Gastrocnemius medialis (tissue), 4 donors: ENCODE results near the gene CFAP53. TPM values are rescaled to one million over a fixed set of nuclear protein-coding genes. Genes with fewer than 3 reads are reported as not detected.

Source experiments
- ATAC-seq, 2 donors: fragments of 150-250 bp; one replicate each; pipeline ENCODE4 v1.9.1; 2016
- DNase-seq, 2 donors: peaks; one replicate each; pipeline ENCODE4 v3.0.0-alpha.2; 2019
- H3K27ac ChIP-seq, 4 donors: fragments of 200-600 bp; sonication (generic); 1 replicate in 1 of 4; 2 replicates in 3 of 4; pipeline ENCODE4 v1.5.1; 2016 to 2018; ENCODE audit warnings: mild to moderate bottlenecking in 2 of 4, moderate library complexity in 1 of 4
- H3K27me3 ChIP-seq, 3 donors: fragments of 200-600 bp; sonication (generic) in 2 of 3; 1 replicate in 1 of 3; 2 replicates in 2 of 3; pipeline versions ENCODE4 v1.5.1 to v1.6.0; 2016 to 2019; ENCODE audit warnings: mild to moderate bottlenecking in 1 of 3, moderate library complexity in 1 of 3
- H3K36me3 ChIP-seq, 2 donors: fragments of 200-600 bp; sonication (generic) in 1 of 2; one replicate each; pipeline ENCODE4 v1.5.1; 2017 to 2018
- H3K4me1 ChIP-seq, 2 donors: fragments of 200-600 bp; sonication (generic) in 1 of 2; one replicate each; pipeline ENCODE4 v1.5.1; 2016 to 2017; ENCODE audit warnings: mild to moderate bottlenecking in 2 of 2
- H3K4me3 ChIP-seq, 4 donors: fragments of 200-600 bp; sonication (generic) in 3 of 4; 1 replicate in 1 of 4; 2 replicates in 3 of 4; pipeline ENCODE4 v1.5.1; 2016 to 2019; ENCODE audit warnings: mild to moderate bottlenecking in 2 of 4
- H3K9me3 ChIP-seq, 3 donors: fragments of 200-600 bp; sonication (generic) in 2 of 3; 1 replicate in 1 of 3; 2 replicates in 2 of 3; pipeline ENCODE4 v1.5.1; 2016 to 2019
- POLR2A ChIP-seq, 2 donors: fragments of 450-650 bp; IDR thresholded peaks; one replicate each; pipeline ENCODE4 v1.6.1; 2017; ENCODE audit warnings: antibody characterized with exemption in 2 of 2, mild to moderate bottlenecking in 2 of 2, moderate library complexity in 2 of 2
- in situ Hi-C, 4 donors: fragments of 200-750 bp; cut with MboI; loops; one replicate each; pipeline versions ENCODE4 v1.15.0 to v1.8.0; 2017; ENCODE audit warnings: low sequenced_read_pairs in 4 of 4
- intact Hi-C: fragments of 100-400 bp; cut with DNase I; formaldehyde crosslinking; loops from one replicate; pipeline ENCODE4 v1.15.1; 2023; ENCODE audit warnings: low total_unique reads
- total RNA-seq, 4 donors: library from RNA; depleted of rRNA; stranded (reverse); fragments of >200 nt; gene quantifications; one replicate each; pipeline versions ENCODE4 v1.1.0 to v1.2.3, GENCODE V29; 2016
- TF ChIP-seq, protein P1 (sequence below), 5 experiments: fragments of 450-650 bp in 3 of 5; fragments of 200-600 bp in 2 of 5; sonication (generic) in 2 of 5; IDR thresholded peaks in 4 of 5; conservative IDR thresholded peaks in 1 of 5; 1 replicate in 4 of 5; 2 replicates in 1 of 5; pipeline ENCODE4 v1.5.1; 2016 to 2019; ENCODE audit warnings: antibody characterized with exemption in 5 of 5, mild to moderate bottlenecking in 3 of 5, moderate library complexity in 3 of 5

The CFAP53 gene
- total RNA-seq, 4 donors from 2014 or later, result 1.3 to 1.4 (median 1.4) TPM; not detected in 1

DNA sequence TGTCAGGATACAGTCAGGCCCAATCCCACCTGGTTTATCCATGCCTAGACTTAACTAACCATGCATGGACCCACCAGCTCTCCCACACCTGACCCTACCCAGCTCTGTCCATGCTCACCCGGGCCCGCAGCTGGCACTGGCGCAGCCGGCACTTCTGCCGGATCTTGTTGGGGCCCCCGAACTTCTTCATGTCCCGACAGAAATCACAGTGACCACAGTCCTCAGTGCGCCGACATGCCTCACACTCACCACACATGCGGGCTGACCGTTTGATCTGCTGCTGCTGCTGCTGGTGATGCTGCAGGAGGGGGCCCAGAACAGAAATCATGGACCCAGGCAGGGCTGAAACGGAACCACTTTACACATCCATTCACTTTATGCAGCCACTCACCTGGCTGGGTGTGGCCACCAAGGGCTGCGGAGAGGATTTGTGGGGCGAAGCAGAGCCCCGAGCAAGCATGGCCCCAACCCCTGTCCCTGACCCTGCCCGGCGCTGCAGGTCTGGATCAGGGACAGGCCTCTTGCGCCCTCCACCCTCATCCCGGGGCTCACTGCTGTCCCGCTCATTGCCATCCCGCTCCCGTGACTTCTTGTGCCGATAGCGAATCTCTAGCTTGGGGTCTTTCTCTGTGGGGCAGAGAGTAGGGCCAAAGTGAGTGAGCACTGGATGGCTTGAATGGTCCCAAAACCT lies 19.5 kb upstream of the CFAP53 start:
- Histone ChIP-seq H3K27me3 (no peaks in the 10 kb centered on the region), H3K4me3 (no peak overlapping the region), H3K36me3 (peaks cover 0 to 29% of the 10 kb centered on the region in 2 donors), H3K9me3 (no peaks in the 10 kb centered on the region), H3K4me1 (peaks cover 6 to 7% of the 10 kb centered on the region in 2 donors), H3K27ac (no peak overlapping the region)
- no peak for DNase-seq
- TF ChIP-seq POLR2A (IDR thresholded peaks at IDR 0.05), result no peak
- TF ChIP-seq, protein P1, sequence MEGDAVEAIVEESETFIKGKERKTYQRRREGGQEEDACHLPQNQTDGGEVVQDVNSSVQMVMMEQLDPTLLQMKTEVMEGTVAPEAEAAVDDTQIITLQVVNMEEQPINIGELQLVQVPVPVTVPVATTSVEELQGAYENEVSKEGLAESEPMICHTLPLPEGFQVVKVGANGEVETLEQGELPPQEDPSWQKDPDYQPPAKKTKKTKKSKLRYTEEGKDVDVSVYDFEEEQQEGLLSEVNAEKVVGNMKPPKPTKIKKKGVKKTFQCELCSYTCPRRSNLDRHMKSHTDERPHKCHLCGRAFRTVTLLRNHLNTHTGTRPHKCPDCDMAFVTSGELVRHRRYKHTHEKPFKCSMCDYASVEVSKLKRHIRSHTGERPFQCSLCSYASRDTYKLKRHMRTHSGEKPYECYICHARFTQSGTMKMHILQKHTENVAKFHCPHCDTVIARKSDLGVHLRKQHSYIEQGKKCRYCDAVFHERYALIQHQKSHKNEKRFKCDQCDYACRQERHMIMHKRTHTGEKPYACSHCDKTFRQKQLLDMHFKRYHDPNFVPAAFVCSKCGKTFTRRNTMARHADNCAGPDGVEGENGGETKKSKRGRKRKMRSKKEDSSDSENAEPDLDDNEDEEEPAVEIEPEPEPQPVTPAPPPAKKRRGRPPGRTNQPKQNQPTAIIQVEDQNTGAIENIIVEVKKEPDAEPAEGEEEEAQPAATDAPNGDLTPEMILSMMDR (IDR thresholded peaks at IDR 0.05 in 4 of 5, conservative IDR thresholded peaks at IDR 0.05 in 1 of 5), result no peak
- intact Hi-C loops (loop anchor here (5.0 to 10.0 kb wide), 6 partner anchors 72 to 1741 kb away; partner anchors contain the start of genes ACAA2, MEX3C and SMAD4), in situ Hi-C loops (loop anchor here in 3 of 4 donors (25.0 kb wide), 4 partner anchors 473 to 902 kb away; partner anchors contain the start of genes C18orf32 (in 3 of the 3), RPL17 (in 3 of the 3), ACAA2 (in 2 of the 3) and SMAD4 (in 2 of the 3))
- no peak for ATAC-seq

DNA sequence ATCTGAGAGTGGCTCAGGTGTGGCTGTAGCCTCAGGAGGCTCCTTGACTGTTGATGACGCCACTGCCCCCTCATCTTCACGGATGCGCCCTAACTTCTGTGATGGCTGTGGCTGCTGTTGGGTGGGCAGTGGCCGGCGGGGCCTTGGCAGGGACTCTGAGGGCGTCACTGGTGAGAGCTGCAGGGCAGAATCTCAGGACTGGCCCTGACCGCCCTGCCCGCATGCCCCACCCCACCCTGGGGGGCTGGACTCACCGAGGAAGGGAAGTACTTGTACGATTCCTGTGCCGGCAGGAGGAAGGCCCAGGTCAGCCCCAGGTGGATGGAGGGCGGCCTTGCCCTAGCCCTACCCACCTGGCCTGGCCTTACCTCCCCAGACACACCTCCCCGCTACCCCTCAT lies 18.8 kb upstream of the CFAP53 start:
- in situ Hi-C loops, result loop anchor here in 3 of 4 donors (25.0 kb wide), 4 partner anchors 473 to 902 kb away; partner anchors contain the start of genes C18orf32 (in 3 of the 3), RPL17 (in 3 of the 3), ACAA2 (in 2 of the 3) and SMAD4 (in 2 of the 3)
- Histone ChIP-seq H3K4me3 (no peak overlapping the region), H3K27me3 (no peaks in the 10 kb centered on the region), H3K27ac (no peak overlapping the region), H3K4me1 (peaks cover 12 to 14% of the 10 kb centered on the region in 2 donors), H3K9me3 (no peaks in the 10 kb centered on the region), H3K36me3 (peaks cover 0 to 29% of the 10 kb centered on the region in 2 donors)
- TF ChIP-seq, protein P1 (IDR thresholded peaks at IDR 0.05 in 4 of 5, conservative IDR thresholded peaks at IDR 0.05 in 1 of 5), result no peak
- TF ChIP-seq POLR2A (IDR thresholded peaks at IDR 0.05), result no peak
- intact Hi-C loops, result loop anchor here (5.0 to 10.0 kb wide), 6 partner anchors 72 to 1740 kb away; partner anchors contain the start of genes ACAA2, MEX3C and SMAD4
- no peak for DNase-seq
- no peak for ATAC-seq

DNA sequence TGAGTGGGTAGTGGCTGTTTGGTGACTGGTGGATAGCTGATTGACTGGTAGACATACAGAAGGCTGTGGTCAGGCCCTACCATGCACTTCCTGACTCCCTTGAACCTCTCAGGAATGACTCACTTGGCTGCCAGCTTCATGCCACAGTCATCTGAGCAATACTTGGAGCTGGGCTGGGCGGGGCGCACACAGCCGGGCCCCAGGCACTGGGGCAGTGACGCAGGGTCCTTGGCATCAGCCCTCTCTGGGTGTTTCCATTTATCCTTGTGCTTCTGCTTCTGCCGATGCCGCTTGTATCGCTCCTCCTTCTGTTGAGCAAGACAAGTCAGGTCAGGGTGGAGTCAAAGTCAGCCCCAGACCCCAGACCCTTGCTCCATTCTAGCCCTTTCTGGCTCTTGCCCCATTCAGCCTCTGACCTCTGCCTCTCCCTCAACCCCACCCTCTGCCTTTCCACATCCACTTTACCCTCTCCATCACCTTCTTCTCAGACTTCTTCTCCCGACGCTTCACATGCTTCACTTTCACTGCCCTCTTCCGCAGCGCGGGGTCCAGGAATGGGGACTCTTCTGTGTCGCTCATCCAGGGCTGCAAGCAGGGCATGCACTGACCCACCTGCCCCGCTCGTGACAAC lies 18.1 kb upstream of the CFAP53 start:
- peaks cover 0 to 29% of the 10 kb centered on the region in 2 donors for H3K36me3 ChIP-seq
- no peaks in the 10 kb centered on the region for H3K27me3 ChIP-seq
- in situ Hi-C loops, result loop anchor here in 3 of 4 donors (25.0 kb wide), 4 partner anchors 472 to 903 kb away; partner anchors contain the start of genes C18orf32 (in 3 of the 3), RPL17 (in 3 of the 3), ACAA2 (in 2 of the 3) and SMAD4 (in 2 of the 3)
- H3K27ac ChIP-seq, result no peak overlapping the region
- no peak overlapping the region for H3K4me3 ChIP-seq
- TF ChIP-seq, protein P1 (IDR thresholded peaks at IDR 0.05 in 4 of 5, conservative IDR thresholded peaks at IDR 0.05 in 1 of 5), result no peak
- no peak for TF ChIP-seq POLR2A (IDR thresholded peaks at IDR 0.05)
- H3K4me1 ChIP-seq, result peaks cover 18 to 20% of the 10 kb centered on the region in 2 donors
- DNase-seq (no peak), ATAC-seq (no peak)
- intact Hi-C loops, result loop anchor here (5.0 to 10.0 kb wide), 4 partner anchors 470 to 1740 kb away; partner anchors contain the start of genes ACAA2, MEX3C and RPL17
- H3K9me3 ChIP-seq, result no peaks in the 10 kb centered on the region

DNA sequence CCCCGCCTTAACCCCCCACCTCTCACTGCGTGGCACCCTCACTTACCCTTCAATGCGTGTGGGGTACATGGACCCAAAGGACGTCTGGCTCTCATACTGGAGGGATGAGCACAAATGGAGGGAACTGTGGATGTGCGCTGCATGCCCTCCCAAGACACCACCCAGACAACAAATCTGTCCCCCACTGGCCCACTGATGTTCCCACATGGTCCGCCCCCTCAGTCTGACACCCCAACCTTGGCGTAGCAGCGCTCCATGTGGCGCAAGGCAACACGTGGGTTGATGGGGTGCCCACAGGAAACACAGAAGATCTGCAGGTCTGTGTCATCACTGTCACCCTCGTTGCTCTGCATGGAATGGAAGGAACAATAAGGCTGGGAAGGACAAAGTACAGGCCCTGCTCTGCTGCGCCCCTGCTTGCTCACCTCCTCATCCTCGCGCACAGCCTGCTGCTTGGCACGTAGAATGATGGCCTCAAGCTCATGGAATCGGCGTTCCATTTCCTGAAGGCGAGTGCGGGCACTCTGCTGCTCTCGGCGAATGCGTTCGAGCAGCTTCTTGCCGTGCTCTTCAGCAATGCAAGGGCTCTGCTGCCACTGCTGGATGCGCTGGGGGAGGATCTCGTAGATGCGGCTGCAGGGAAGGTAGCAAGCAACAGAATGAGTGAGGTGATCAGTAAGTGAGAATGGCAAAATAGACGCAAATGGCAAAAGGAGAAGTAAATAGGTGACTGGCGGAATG lies 17.3 kb upstream of the CFAP53 start:
- no peak overlapping the region for H3K27ac ChIP-seq
- in situ Hi-C loops (loop anchor here in 3 of 4 donors (25.0 kb wide), 4 partner anchors 471 to 904 kb away; partner anchors contain the start of genes C18orf32 (in 3 of the 3), RPL17 (in 3 of the 3), ACAA2 (in 2 of the 3) and SMAD4 (in 2 of the 3)), intact Hi-C loops (loop anchor here (5.0 to 10.0 kb wide), 4 partner anchors 469 to 1739 kb away; partner anchors contain the start of genes ACAA2, MEX3C and RPL17)
- DNase-seq, result no peak
- H3K9me3 ChIP-seq, result no peaks in the 10 kb centered on the region
- H3K4me3 ChIP-seq, result no peak overlapping the region
- no peak for ATAC-seq
- H3K4me1 ChIP-seq, result peaks cover 18 to 24% of the 10 kb centered on the region in 2 donors
- no peak for TF ChIP-seq POLR2A (IDR thresholded peaks at IDR 0.05)
- TF ChIP-seq, protein P1 (IDR thresholded peaks at IDR 0.05 in 4 of 5, conservative IDR thresholded peaks at IDR 0.05 in 1 of 5), result no peak
- H3K27me3 ChIP-seq, result no peaks in the 10 kb centered on the region
- H3K36me3 ChIP-seq, result peaks cover 0 to 29% of the 10 kb centered on the region in 2 donors
